Retinal pigment epithelial cell (primary cell): ENCODE measurements around the gene PIGO.

ENCODE experiments used
- DNase-seq: peaks from one replicate; pipeline ENCODE4 v3.0.0-alpha.2; 2010; ENCODE audit warnings: low read depth
- H3K4me3 ChIP-seq: 2 replicates; pipeline ENCODE4 v1.5.1; 2011; ENCODE audit warnings: mild to moderate bottlenecking, low read length, control low read depth, moderate library complexity
- CTCF ChIP-seq: conservative IDR thresholded peaks from 2 replicates; pipeline ENCODE4 v1.5.1; 2011; ENCODE audit warnings: low read depth, low read length, control low read depth, inconsistent platforms

Gene PIGO

GRCh38 chr9:35054871-35055644 is 41.3 kb downstream of the PIGO start:
- no peak overlapping the region for H3K4me3 ChIP-seq
- no peak for DNase-seq
- no peak for TF ChIP-seq CTCF

GRCh38 chr9:35054185-35054835 is 42.1 kb downstream of the PIGO start:
- TF ChIP-seq CTCF = no peak
- no peak for DNase-seq
- H3K4me3 ChIP-seq = no peak overlapping the region

GRCh38 chr9:35051069-35051967 is 45.1 kb downstream of the PIGO start:
- DNase-seq = no peak
- peak; percentile 78 for TF ChIP-seq CTCF
- no peak overlapping the region for H3K4me3 ChIP-seq

GRCh38 chr9:35048511-35048910 is 47.9 kb downstream of the PIGO start:
- TF ChIP-seq CTCF = no peak
- no peak for DNase-seq
- H3K4me3 ChIP-seq = no peak overlapping the region

- DNase-seq = no peak
- H3K4me3 ChIP-seq = no peak overlapping the region
- no peak for TF ChIP-seq CTCF
Observed at GRCh38 chr9:35044071-35044470, 52.3 kb downstream of the PIGO start.

- H3K4me3 ChIP-seq = no peak overlapping the region
- no peak for TF ChIP-seq CTCF
- no peak for DNase-seq
Observed at GRCh38 chr9:35042891-35043545, 53.4 kb downstream of the PIGO start.
